ENCODE measurements around the gene USP22. TPM values are rescaled to one million over a fixed set of nuclear protein-coding genes. Genes with fewer than 3 reads are reported as not detected.

Gene USP22
- total and polyA plus RNA-seq, 10 of the 15 experiments (the other 5 are each of a cell fraction or from before 2014, with no cell fraction given), result 10.8 to 218 (median 98.8) TPM

GRCh38 chr17:21018894-21019293 lies 23.9 kb downstream of the USP22 start:
- DNase-seq (ENCODE audit: low read depth, low spot score) (no peak), FAIRE-seq (no peak), ATAC-seq (no peak)
- TF ChIP-seq BRCA1 (IDR thresholded peaks at IDR 0.05; ENCODE audit: low read depth, low read length) (no peak), SPI1 (IDR thresholded peaks at IDR 0.05; ENCODE audit: borderline replicate concordance, insufficient read depth, low read depth, low read length) (no peak), SP1 (IDR thresholded peaks at IDR 0.05; ENCODE audit: low read depth, low read length) (no peak), POLR2A (IDR thresholded peaks at IDR 0.05; ENCODE audit: low read depth, low read length) (no peak), RELA (IDR thresholded peaks at IDR 0.05; ENCODE audit: borderline replicate concordance, partially characterized antibody) (no peak), CREB1 (IDR thresholded peaks at IDR 0.05; ENCODE audit: low read depth) (no peak), BACH1 (IDR thresholded peaks at IDR 0.05; ENCODE audit: borderline replicate concordance) (no peak), EED (IDR thresholded peaks at IDR 0.05; ENCODE audit: low read depth) (no peak)
- TF ChIP-seq, protein P1, sequence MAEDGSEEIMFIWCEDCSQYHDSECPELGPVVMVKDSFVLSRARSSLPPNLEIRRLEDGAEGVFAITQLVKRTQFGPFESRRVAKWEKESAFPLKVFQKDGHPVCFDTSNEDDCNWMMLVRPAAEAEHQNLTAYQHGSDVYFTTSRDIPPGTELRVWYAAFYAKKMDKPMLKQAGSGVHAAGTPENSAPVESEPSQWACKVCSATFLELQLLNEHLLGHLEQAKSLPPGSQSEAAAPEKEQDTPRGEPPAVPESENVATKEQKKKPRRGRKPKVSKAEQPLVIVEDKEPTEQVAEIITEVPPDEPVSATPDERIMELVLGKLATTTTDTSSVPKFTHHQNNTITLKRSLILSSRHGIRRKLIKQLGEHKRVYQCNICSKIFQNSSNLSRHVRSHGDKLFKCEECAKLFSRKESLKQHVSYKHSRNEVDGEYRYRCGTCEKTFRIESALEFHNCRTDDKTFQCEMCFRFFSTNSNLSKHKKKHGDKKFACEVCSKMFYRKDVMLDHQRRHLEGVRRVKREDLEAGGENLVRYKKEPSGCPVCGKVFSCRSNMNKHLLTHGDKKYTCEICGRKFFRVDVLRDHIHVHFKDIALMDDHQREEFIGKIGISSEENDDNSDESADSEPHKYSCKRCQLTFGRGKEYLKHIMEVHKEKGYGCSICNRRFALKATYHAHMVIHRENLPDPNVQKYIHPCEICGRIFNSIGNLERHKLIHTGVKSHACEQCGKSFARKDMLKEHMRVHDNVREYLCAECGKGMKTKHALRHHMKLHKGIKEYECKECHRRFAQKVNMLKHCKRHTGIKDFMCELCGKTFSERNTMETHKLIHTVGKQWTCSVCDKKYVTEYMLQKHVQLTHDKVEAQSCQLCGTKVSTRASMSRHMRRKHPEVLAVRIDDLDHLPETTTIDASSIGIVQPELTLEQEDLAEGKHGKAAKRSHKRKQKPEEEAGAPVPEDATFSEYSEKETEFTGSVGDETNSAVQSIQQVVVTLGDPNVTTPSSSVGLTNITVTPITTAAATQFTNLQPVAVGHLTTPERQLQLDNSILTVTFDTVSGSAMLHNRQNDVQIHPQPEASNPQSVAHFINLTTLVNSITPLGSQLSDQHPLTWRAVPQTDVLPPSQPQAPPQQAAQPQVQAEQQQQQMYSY (CRISPR knock-in tag; IDR thresholded peaks at IDR 0.05), result no peak
- Histone ChIP-seq H3K36me3 (ENCODE audit: control insufficient read depth in 2 of 2, insufficient read depth in 2 of 2, low read length in 1 of 2) (peaks cover 56 to 62% of the 10 kb centered on the region in 2 experiments), H4K20me1 (ENCODE audit: control insufficient read depth, insufficient read depth) (peaks cover 5% of the 10 kb centered on the region; the same call in 1 of the 2 replicates), H3K9me3 (replicated peaks; ENCODE audit: control insufficient read depth, insufficient read depth, low read length) (no peaks in the 10 kb centered on the region), H3K9ac (ENCODE audit: control insufficient read depth, insufficient read depth, low read length) (no peak overlapping the region), H3K27me3 (replicated peaks in 1 of 2; ENCODE audit: control insufficient read depth in 2 of 2, insufficient read depth in 2 of 2, low read length in 1 of 2) (no peaks in the 10 kb centered on the region), H3K4me2 (ENCODE audit: control insufficient read depth, insufficient read depth) (no peak overlapping the region), H3K27ac (ENCODE audit: control insufficient read depth, insufficient read depth) (no peak overlapping the region), H2AFZ (ENCODE audit: control insufficient read depth, low read depth, low read length) (no peak overlapping the region), H3K79me2 (ENCODE audit: control insufficient read depth, insufficient read depth, low read length) (peaks cover 11% of the 10 kb centered on the region), H3K4me3 (no peak overlapping the region), H3K4me1 (ENCODE audit: control insufficient read depth, insufficient read depth, low read length) (no peaks in the 10 kb centered on the region)
- intact Hi-C loops (cut with micrococcal nuclease; ENCODE audit: unreplicated experiment) (no loop called here), in situ Hi-C loops (cut with MboI) (no loop called here)
- POLR2A ChIA-PET, result no interaction called here
- RAD21 ChIA-PET (ENCODE audit: unreplicated experiment), result interaction anchor here (1.0 kb wide), 1 partner anchor 81 kb away, joined by 4 read pairs; no protein-coding TSS in a partner anchor
- no TSS peak for BruUV-seq (replicated peaks)
- WGBS (ENCODE audit: insufficient coverage, insufficient replicate concordance, low lambda C conversion rate, missing lambda C conversion rate), result 96% methylated on average over 9 of the region's 9 CpGs
- SMC1A ChIA-PET (ENCODE audit: uncharacterized antibody, unreplicated experiment), result interaction anchor here (1.0 kb wide), 1 partner anchor 21 kb away, joined by 6 read pairs; no protein-coding TSS in a partner anchor
- CTCF ChIA-PET, result interaction anchor here (0.7 to 2.2 kb wide), 4 partner anchors 21 to 80 kb away, joined by 3 to 13 read pairs (median 4); partner anchors contain the start of gene USP22
